GM18909 (cell line): ENCODE measurements around the gene EPS8L3.
"Not testable (repeated sequence)": the region's sequence is repeated elsewhere in the genome, so short reads cannot be mapped to it uniquely, and the experiment has no call there.

ENCODE experiments used
- ATAC-seq: cut with Tn5 transposase; IDR thresholded peaks from one replicate; pipeline ENCODE4 v1.9.1; 2021; ENCODE audit warnings: mild to moderate bottlenecking; ENCODE audit not compliant: unreplicated experiment, poor library complexity

Gene EPS8L3, protein sequence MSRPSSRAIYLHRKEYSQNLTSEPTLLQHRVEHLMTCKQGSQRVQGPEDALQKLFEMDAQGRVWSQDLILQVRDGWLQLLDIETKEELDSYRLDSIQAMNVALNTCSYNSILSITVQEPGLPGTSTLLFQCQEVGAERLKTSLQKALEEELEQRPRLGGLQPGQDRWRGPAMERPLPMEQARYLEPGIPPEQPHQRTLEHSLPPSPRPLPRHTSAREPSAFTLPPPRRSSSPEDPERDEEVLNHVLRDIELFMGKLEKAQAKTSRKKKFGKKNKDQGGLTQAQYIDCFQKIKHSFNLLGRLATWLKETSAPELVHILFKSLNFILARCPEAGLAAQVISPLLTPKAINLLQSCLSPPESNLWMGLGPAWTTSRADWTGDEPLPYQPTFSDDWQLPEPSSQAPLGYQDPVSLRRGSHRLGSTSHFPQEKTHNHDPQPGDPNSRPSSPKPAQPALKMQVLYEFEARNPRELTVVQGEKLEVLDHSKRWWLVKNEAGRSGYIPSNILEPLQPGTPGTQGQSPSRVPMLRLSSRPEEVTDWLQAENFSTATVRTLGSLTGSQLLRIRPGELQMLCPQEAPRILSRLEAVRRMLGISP

DNA sequence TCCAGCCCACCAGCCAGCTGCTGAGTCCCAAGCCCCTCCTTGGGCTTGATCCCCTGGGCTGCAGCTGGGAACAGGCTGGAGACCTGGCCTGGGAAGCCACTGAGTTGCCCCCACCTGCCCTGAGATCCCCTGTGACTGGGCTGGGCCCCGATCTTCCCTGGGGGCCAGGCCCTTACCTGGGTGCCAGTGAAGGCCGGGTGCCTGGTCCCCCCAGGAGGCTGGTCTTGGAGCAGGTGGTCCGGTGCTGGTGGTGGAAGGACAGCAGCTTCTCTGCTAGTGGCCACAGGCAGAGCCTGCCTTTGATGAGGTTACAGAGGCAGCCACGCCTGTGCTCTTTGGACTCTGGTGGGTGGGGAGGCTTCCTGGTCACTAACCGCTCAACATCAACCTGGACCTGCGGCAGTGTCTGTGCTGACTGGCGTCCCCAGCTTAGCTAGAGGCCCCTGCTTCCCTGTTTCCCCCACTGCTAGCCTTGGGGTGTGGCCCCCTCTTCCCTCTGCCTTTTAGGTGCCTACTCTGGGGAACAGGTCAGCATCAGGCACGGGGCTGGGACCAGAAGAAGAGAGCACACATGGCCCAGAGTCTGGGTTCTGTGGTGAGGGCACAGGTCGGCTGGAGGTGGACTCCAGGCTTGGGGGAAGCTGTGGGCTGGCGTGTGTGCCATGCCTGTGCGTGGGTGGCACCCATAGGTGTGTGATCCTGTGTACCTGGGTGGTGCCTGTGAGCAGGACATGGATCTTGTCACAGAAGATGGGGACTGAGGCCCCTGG lies at the start of gene EPS8L3:
Gene EPS8L3, minus strand, starts transcription at position 278 of the 770 bp plus-strand sequence. CDS start 2,174 bp downstream, outside the sequence.
- no peak for ATAC-seq

DNA sequence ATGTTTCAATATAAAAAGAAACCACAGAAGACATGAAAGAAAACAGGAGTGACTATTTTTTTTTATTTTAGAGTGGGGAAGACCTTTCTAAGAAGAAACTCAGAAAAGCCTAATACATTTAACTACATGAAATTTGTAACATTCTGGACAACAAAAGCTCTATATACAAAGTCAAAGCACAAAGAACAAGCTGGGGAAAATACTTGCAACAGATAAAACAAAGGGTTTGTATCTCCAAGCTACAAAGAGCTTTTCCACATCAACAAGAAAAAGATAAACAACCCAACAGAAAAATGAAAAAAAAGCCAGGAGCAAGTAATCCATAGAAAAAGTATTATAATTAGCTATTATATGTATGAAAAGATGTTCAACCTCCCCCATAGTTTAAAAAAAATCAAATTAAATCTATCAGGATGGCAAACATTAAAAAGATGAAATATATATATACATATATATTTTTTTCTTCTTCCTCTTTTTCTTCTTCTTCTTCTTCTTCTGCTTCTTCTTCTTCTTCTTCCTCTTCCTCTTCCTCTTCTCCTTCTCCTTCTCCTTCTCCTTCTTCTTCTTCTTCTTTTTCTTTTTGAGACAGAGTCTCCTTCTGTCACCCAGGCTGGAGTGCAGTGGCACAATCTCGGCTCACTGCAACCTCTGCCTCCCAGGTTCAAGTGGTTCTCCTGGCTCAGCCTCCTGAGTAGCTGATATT lies 49.1 kb upstream of the EPS8L3 start:
- no peak for ATAC-seq

DNA sequence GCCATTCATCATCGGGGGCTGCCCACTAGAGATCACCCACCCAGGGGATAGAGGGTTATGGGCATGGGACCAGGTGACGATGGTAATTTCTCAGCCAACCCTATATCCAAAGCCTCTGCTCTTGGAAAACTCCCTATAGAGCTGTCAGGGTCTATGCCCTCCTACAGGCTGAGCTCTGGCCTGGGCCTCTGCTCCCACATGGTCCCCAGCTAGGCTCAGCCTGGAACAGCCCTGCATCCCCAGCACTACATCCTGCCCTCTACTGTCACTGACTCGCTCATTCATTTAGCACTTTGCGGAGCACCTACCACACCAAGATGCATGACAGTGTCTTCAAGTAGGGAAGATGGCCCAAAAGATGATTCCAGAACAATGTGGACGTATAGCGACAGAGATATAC lies 45.0 kb upstream of the EPS8L3 start:
- no peak for ATAC-seq

DNA sequence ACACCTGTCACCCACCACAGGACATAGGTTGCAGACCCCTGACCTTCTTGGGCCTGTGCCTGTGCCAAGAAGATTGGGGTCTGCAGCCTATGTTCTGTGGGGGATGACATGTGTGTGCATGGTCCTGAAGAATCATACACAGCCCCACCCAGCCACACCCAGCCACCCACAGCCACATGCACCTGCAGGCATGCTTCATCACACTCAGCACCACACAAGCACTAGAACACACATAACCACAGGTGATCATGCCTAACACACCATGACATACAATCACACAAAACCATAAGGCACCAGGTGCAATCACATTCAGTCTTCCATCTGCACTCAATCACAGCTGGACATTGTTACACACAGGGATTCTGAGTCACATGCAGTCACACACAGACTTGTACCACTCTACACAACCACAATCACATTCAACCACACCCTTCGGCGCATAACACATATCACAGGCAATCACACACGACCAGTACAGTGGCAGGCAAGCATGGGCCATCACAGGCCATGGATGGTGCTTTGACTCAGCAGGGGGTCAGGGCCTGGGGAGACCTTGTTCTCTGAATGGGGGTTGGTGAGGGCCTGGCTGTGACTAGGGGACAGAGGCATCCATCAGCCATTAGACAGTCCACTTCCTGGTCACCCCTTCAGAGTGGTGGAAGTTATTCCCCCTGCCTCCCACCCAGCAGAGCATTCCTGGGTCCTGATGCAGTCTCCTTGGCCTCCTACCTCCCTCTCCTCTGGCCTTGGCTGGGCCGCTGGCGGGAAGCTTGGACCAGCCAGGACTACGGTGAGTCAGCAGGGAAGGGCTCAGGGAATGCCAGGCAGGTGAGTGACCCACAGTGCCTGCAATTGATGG lies 44.3 kb upstream of the EPS8L3 start:
- ATAC-seq = no peak

DNA sequence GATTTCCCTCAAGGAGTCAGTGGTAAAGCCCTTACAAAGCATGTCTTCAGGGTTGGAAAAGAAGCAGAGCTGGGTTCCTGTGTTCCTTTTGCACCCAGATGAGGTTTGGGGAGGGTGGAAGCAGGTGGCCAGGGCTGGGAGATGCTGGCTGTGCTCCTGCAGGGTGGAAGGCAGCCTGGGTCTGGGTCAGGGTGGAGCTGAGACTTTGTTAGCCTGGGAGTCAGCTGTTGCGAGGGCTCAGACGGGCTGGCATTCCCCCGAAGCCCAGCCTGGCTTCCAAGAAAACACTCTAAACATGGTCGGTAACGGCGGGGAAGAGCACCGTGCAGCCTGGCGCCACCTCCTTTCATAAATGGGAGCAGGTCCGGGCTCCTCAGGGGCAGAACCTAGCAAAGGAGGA lies 43.7 kb upstream of the EPS8L3 start:
- no peak for ATAC-seq

DNA sequence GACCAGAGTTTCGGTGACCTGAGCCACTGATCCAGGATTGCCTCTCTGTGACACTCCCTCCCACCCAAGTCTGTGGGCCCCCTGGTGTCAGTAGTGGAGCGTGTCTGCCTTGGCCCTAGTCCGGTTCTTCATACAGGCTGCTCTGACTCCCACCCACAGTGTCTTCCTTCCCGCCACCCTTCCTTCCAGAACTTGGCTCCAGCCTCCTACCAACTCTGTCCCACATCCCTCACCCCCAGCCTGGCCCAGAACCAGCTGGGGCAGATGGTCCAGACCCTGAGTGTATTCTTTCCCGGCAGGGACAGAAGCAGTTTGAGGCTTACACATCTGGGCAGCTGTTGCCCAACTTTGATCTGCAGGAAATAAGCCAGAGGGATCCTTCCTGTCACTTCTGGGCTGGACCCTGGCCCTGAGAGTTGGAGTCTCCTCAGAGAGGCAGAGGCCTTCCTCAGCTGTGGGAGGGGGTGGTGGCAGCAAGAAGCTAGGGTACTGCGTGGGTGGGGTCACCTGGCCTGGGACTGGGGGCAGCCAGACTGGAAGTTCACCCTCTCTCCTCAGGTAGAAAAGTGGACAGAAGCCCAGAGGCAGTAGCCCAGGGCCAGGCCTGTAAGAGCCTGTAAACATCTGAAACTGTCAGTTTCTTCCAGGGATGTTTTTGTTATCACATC lies 43.1 kb upstream of the EPS8L3 start:
- no peak for ATAC-seq

DNA sequence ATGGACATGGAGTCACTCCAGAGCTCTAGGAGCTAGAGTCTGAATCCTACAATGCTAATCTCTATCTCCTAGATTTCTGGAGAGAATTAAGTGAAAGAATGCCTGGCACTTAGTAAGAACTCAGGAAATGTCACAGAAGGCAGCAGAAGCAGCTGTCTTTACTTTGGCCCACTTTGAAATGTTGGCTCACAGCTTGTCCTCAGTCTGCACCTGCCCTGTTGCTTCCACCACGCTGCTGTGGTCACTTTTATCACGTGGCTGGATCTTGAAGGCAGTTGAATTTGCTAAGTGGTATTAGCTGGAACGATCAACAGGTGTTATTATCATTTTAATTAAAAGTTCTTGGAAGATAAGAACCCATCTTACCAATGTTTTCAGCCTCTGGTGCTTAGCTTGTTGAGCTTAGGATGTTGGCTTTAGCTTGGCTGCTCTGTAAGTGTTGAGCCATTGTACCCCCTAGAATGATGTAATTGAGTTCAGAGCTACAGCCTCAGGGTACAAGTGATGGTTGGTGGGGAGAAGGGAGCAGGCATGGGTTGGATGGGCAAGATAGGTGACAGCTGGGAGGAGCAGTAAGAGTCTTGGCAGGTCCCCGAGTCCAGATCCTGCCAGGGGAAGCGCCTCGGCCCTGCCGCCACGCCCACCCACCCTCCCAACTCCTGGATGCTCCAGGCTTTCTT lies 41.9 kb upstream of the EPS8L3 start:
- no peak for ATAC-seq

DNA sequence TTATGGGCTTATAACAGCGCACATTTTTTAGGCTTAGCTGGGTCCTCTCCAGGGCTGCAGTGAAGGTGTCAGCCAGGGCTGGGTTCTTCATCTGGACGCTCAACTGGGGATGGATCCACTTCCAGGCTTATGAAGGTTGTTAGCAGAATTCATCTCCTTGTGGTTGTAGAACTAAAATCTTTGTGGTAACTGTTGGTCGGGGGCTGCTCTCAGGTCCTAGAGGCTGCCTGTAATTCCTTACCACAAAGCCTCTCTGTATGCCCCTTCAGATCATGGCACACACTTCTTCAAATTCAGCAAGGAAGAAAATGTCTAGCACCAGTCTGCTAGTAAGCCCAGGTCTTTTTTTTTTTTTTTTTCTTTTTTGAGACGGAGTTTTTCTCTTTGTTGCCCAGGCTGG lies 40.9 kb upstream of the EPS8L3 start:
- no peak for ATAC-seq

DNA sequence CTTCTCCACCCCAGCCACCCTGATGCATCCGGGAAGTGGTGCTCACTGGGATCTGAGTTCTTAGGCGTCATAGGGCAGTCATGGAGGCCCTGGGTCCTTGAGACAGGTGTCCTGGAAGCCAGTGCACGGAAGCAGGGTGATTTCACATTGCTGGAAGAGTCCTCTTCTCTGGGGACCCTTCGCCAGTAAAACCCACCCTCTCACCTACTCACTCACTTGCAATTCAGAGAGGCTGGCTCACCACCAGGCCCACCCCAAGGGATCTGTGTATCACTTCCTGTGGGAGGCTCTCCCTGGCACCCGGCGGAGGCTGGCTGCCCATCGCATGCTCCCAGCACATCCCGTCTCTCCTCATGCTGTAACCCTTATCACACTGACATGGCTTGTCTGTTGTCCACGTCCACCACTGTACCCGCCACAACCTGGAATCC lies 40.2 kb upstream of the EPS8L3 start:
- ATAC-seq = no peak

DNA sequence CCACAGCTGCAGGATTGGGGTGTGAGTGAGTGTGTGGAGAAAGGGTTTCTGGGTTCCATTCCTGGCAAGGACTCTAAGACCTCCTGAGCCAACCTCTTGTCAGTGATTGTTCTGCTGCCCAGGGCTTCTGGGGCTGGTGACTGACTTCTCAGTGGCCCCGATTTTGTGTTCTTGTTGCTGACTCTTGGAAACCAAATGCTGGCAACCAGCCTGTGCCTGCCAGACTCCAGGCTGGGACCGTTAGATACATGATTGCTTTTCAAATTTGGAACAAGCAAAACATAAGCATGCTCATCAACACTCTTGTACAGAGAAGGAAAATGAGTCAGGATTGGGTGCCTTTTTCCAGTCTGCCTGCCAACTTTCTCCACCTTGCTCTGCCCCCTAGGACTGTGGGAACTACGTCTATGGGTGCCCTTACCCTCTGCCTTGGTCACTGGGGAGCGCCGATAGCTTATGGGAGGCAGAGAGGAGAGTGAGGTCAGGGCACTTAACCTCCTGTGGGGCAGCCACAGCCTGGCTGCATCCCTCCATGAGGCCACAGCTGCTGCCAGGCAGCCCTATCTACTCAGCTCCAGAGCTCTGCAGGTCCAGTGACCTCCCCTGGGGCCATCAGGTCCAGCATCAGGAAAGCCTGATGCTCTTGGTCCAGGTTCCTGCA lies 39.3 kb upstream of the EPS8L3 start:
- no peak for ATAC-seq

DNA sequence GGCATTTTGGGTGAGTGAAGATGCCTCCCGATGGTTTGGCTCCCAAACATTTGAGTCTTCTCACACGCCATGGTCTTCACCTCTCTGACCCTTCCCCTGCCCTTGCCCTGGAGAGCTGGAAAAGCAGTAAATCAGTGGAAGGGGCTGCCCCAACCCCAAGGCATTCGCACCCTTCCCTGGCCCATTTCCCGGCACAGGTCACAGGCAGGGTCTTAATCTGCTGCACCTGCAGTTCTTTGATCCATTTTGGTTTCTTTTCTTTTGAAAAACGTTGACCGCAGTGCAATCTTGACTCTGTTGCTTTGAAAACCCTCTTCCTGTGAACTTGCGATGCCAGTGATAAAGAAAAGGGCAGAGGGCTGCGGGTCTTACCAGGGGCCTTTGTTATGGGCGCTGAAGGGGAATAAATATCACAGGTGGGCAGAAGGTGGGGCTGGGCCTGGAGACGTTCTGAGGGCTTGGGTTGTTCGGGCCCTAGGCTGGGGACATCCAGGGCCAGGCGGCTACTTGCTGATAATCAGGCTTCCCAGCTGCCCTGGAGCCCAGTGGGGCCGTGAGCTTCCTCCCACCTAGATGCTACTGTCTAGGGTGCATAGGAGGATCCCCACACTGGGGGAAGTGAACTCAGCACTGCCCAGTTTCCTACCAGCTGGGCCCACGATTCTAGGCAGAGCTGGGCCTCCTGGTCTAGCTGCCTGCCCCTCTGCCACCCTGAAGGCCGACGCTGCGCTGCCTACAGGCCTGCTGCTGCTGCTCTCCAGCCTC lies 38.6 kb upstream of the EPS8L3 start:
- ATAC-seq = no peak

DNA sequence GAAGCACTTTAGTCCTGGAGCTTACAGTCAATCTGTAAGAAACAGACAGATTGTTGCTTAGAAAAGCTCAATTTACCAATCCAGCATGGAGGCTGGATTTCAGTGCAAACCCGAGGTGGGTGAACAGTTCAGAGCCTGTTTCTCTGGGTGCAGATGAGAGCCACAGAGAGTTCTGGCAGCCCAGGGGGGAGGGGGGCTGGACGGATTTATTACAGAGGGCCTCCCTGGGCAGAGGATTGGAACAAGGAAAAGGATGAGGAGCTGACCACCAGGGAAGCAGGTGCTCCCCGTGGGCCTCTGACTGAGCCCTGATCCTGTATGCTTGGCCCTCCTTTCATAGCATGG lies 38.0 kb upstream of the EPS8L3 start:
- no peak for ATAC-seq

DNA sequence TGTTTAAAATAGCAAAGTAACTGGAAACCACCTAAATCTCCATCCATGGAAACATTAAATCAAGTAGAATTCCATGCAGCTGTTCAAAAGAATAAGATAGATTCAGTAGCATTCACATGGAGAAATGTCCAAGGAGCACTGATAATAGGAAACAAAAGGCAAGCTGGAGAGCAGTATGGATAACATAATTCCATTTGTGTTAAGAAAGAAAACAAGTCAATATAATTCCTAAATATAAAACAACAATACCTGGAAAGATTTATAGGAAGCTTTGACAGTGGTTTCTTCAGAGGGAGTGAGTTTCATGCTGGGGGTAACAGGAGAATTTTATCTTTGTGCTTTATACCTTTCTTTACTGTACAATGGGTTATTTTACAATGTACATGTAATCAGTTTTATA lies 36.6 kb upstream of the EPS8L3 start:
- ATAC-seq = no peak

DNA sequence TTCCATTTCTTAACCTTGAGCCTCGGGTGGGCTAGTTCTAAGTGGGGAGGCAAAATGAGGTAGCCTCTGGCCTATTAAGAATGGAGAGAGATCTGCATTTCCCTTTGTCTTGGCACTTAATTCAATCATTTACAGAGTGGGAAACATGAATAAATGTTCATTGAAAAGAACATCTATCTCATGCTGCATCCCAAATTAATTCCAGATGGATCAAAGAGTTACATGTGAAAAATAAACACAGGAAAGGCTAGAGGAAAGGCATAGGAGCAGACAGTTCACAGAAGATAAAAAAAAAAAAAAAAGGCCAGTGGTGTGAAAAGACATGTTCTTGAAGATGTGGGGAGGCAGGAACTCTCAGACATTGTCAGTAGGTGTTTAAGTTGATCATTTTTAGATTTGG lies 35.7 kb upstream of the EPS8L3 start:
- ATAC-seq = no peak

DNA sequence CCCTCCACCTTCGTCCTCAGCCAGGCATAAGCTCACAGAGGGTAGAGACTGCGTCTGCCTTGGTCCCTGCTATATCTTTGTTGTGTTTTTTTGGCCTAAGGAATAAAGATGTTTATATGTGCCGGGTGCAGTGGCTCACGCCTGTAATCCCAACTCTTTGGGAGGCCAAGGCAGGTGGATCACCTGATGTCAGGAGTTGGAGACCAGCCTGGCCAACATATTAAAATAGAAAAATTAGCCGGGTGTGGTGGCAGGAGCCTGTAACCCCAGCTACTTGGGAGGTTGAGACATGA lies 33.5 kb upstream of the EPS8L3 start:
- ATAC-seq = not testable (repeated sequence)

DNA sequence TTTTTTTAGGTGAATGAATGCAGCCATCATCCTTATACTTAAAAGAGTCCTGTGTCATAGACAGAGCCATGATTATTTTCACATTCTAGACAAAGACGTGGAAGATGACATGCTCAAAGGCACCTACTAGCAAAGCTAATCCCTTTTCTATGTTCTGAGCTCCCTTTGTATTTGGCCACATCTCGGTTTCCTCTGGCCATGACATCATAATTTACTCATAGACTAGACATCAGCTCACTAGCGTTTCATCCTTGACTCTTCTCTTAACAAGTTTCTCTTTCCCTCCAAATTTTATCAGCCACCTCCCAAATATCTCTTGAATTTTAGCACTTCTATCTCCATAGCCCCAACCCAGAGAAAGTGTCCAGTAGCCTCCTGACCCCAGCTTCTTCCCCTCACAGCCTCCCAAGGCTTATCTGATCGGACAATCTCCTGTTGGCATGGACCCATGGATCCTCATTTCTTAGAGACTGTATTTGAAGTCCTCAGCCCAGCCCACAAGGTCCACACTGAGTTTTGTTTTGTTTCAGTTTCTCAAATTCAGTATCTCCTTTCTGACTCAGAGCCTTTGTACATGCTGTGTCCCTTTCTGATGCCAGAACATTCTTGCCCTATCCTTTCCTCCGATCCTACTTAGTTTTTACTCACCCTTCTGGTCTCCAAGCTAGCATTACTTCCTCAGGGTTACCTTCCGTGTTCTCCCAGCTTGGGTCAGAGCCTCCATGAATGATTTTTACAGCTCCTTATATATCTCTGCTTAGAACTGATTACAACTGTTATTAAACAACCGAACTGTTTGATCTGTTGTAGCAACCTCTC lies 33.0 kb upstream of the EPS8L3 start:
- ATAC-seq = no peak
